Transverse colon (tissue), 4 donors: ENCODE results near the gene C15orf39. TPM values are rescaled to one million over a fixed set of nuclear protein-coding genes. Genes with fewer than 3 reads are reported as not detected.

Experiments
- DNase-seq: peaks from one replicate; pipeline ENCODE4 v3.0.0-alpha.2; 2019
- H3K27ac ChIP-seq, 4 donors: fragments of 200-600 bp; sonication (generic); 2 replicates each; pipeline ENCODE4 v1.5.1; 2016 to 2018; ENCODE audit warnings: inconsistent platforms in 4 of 4
- H3K27me3 ChIP-seq: fragments of 200-600 bp; sonication (generic); 2 replicates; pipeline ENCODE4 v1.5.1; 2017; ENCODE audit warnings: inconsistent platforms
- H3K36me3 ChIP-seq, 4 donors: fragments of 200-600 bp; sonication (generic); 2 replicates each; pipeline ENCODE4 v1.5.1; 2017 to 2019; ENCODE audit warnings: inconsistent platforms in 4 of 4
- H3K4me1 ChIP-seq, 4 donors: fragments of 200-600 bp; sonication (generic); 2 replicates each; pipeline ENCODE4 v1.5.1; 2017 to 2020; ENCODE audit warnings: inconsistent platforms in 4 of 4
- H3K4me3 ChIP-seq, 4 donors: fragments of 200-600 bp; sonication (generic); 1 replicate in 1 of 4; 2 replicates in 3 of 4; pipeline versions ENCODE4 v1.5.1 to v1.6.1; 2017 to 2019; ENCODE audit warnings: inconsistent platforms in 4 of 4
- H3K9me3 ChIP-seq, 2 donors: fragments of 200-600 bp; sonication (generic); 2 replicates each; pipeline ENCODE4 v1.5.1; 2017 to 2019; ENCODE audit warnings: inconsistent platforms in 2 of 2
- CTCF ChIP-seq, 5 experiments: fragments of 200-600 bp in 3 of 5; fragments of 450-650 bp in 2 of 5; sonication (generic) in 3 of 5; IDR thresholded peaks; 1 replicate in 2 of 5; 2 replicates in 3 of 5; pipeline ENCODE4 v1.5.1; 2016 to 2017; ENCODE audit warnings: antibody characterized with exemption in 5 of 5, inconsistent platforms in 3 of 5, mild to moderate bottlenecking in 2 of 5, moderate library complexity in 1 of 5
- EP300 ChIP-seq: sonication (generic); formaldehyde crosslinking; IDR thresholded peaks from one replicate; pipeline ENCODE4 v1.6.1; 2017; ENCODE audit warnings: antibody characterized with exemption, low read depth
- POLR2A ChIP-seq: fragments of 450-650 bp; IDR thresholded peaks from one replicate; pipeline ENCODE4 v1.6.1; 2016; ENCODE audit warnings: antibody characterized with exemption, mild to moderate bottlenecking, moderate library complexity
- POLR2AphosphoS5 ChIP-seq, 3 donors: sonication (generic); formaldehyde crosslinking; IDR thresholded peaks; one replicate each; pipeline ENCODE4 v1.6.1; 2016; ENCODE audit warnings: antibody characterized with exemption in 3 of 3
- WGBS, 2 donors: methylation state at CpG; one replicate each; pipeline ENCODE4 v1.1.5; 2018; ENCODE audit warnings: low coverage in 1 of 2; 5-methylcytosine and 5-hydroxymethylcytosine counted together
- in situ Hi-C, 4 donors: fragments of 200-750 bp; cut with MboI; loops; one replicate each; pipeline versions ENCODE4 v1.15.0 to v1.15.1; 2017; ENCODE audit warnings: low sequenced_read_pairs in 3 of 4, low pct_ligation_motif_present in 1 of 4, low pct_unique_long_range_greater_than_20kb in 1 of 4
- intact Hi-C: fragments of 100-400 bp; cut with DNase I; formaldehyde crosslinking; loops from one replicate; pipeline ENCODE4 v1.15.1; 2023; ENCODE audit warnings: low total_unique reads
- total RNA-seq, 4 donors: library from RNA; depleted of rRNA; stranded (reverse); fragments of >200 nt; gene quantifications; one replicate each; pipeline ENCODE4 v1.1.0, GENCODE V29; 2016

Gene C15orf39
- total RNA-seq, 4 donors from 2014 or later = 20.9 to 27.9 (median 26.7) TPM

- H3K4me3 ChIP-seq = no peak overlapping the region
- no peak overlapping the region for H3K27ac ChIP-seq
- TF ChIP-seq POLR2AphosphoS5 (IDR thresholded peaks at IDR 0.05) = no peak
- TF ChIP-seq EP300 = no peak
- TF ChIP-seq POLR2A = no peak
- no peak for TF ChIP-seq CTCF (IDR thresholded peaks at IDR 0.05)
- in situ Hi-C loops = no loop called here
- no peaks in the 10 kb centered on the region for H3K36me3 ChIP-seq
- H3K9me3 ChIP-seq = no peaks in the 10 kb centered on the region
- no peaks in the 10 kb centered on the region for H3K27me3 ChIP-seq
- peaks cover 0 to 2% (median under 1%) of the 10 kb centered on the region in 4 donors for H3K4me1 ChIP-seq
- DNase-seq = no peak
- 94% methylated on average over 1 of the region's 1 CpG; no CpG with 5 or more reads in 1 of the 2 donors for WGBS, 2 donors
- intact Hi-C loops = no loop called here
Measured at GRCh38 chr15:75170203-75170602, 31.5 kb upstream of the C15orf39 start.

DNA sequence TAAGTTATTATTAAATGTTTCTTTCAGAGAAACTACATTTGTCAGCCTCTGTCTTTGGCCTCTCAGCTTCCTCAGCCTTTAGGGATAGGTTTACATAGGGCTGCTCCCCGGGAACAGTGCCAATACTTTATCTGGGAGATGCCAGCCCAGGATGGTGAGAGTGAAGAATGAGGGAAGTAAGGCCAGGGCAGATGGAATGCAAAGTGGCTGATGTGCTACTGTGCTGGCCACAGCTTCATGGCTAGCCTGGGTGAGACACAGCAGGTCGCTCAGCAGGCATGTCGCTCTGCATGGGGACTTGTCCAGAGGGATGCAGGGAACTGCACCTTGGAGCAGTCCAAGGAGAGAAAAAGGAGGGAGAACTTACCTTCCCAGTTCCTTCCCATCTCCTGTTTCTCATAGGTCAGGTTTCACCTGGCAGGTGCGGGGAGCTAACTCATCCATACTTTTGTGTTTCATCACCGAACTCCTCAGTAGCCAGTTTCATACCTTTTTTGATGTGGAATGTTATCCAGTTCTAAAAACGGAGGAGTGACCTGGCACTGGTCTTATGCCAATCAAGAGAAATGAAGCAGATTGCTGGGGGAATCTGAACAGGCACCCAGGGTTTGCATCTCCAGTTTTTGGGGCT lies 30.9 kb upstream of the C15orf39 start:
- Histone ChIP-seq H3K9me3 (no peaks in the 10 kb centered on the region), H3K27me3 (no peaks in the 10 kb centered on the region), H3K4me1 (peaks cover 1 to 8% (median 6%) of the 10 kb centered on the region in 4 donors), H3K36me3 (no peaks in the 10 kb centered on the region), H3K27ac (no peak overlapping the region), H3K4me3 (no peak overlapping the region)
- TF ChIP-seq EP300 (no peak), CTCF (IDR thresholded peaks at IDR 0.05) (no peak), POLR2A (no peak), POLR2AphosphoS5 (IDR thresholded peaks at IDR 0.05) (no peak)
- intact Hi-C loops = no loop called here
- DNase-seq = no peak
- in situ Hi-C loops = no loop called here
- 83 to 92% methylated on average over 4 to 6 of the region's 6 CpGs for WGBS, 2 donors

DNA sequence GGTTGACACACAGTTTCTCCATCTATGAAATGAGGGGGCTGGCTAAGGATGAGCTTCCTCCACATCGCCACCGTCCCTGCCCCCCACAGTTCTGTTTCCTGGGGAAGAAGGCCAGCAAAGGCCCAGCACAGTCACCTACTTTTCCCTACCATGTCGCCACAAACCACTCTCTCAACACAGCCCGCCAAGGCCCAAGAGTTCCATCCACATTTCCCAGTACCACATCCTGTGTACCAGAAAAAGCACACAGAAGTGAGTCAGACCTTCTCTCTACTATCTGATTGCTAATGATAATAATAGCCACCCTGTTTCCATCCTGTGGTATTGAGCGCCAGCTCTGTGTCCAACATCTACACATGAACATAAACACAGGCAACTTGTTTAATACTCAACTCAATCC lies 30.3 kb upstream of the C15orf39 start:
- Histone ChIP-seq H3K4me1 (peaks cover 6 to 14% (median 10%) of the 10 kb centered on the region in 4 donors), H3K9me3 (no peaks in the 10 kb centered on the region), H3K27ac (no peak overlapping the region), H3K36me3 (no peaks in the 10 kb centered on the region), H3K27me3 (no peaks in the 10 kb centered on the region), H3K4me3 (no peak overlapping the region)
- intact Hi-C loops = no loop called here
- no peak for DNase-seq
- 71% methylated on average over 5 of the region's 5 CpGs; no CpG with 5 or more reads in 1 of the 2 donors for WGBS, 2 donors
- TF ChIP-seq POLR2AphosphoS5 (IDR thresholded peaks at IDR 0.05) = no peak
- no peak for TF ChIP-seq CTCF (IDR thresholded peaks at IDR 0.05)
- no peak for TF ChIP-seq EP300
- TF ChIP-seq POLR2A = no peak
- in situ Hi-C loops = no loop called here

DNA sequence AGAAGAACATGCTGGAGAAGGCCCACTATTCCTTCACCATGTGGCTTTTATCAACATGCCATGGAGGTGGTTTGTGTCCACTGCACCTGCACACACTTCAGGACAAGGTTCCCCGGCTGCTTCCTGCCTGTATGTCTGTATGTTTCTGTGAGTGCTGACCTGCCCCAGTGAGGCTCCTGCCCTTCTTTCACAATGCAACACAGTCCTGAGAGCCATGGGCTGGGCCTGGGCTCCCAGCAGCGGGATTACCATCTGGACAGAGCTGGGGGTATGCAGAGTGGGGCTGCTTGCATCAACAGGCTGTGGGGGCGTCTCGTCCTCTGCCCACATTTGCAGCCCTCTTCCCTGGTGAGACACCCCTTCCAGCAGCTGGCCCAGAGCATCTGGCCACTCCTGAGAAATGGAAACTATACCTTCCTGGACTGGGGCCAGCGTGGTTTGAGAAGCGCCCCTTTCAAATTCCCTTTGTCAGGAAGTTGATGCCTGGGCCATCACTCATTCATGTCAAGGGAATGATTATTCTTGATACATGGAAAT lies 29.3 kb upstream of the C15orf39 start:
- Histone ChIP-seq H3K27ac (no peak overlapping the region), H3K9me3 (no peaks in the 10 kb centered on the region), H3K4me3 (no peak overlapping the region), H3K27me3 (no peaks in the 10 kb centered on the region), H3K36me3 (no peaks in the 10 kb centered on the region), H3K4me1 (peaks cover 10 to 23% (median 15%) of the 10 kb centered on the region in 4 donors)
- 80 to 94% methylated on average over 1 to 4 of the region's 6 CpGs for WGBS, 2 donors
- no peak for DNase-seq
- in situ Hi-C loops (no loop called here), intact Hi-C loops (no loop called here)
- no peak for TF ChIP-seq EP300
- TF ChIP-seq POLR2AphosphoS5 (IDR thresholded peaks at IDR 0.05) = no peak
- TF ChIP-seq CTCF (IDR thresholded peaks at IDR 0.05) = no peak
- TF ChIP-seq POLR2A = no peak
